SU-DHL-6 (cell line): ENCODE results near the gene CLEC18C.
"Not testable (repeated sequence)": the region's sequence is repeated elsewhere in the genome, so short reads cannot be mapped to it uniquely, and the experiment has no call there.

Experiments used
- EZH2phosphoT487 ChIP-seq: fragments of 200-600 bp; sonication (generic), shearing (Covaris generic); conservative IDR thresholded peaks from 2 replicates; pipeline ENCODE4 v1.6.1; 2018; ENCODE audit warnings: mild to moderate bottlenecking, antibody characterized with exemption, low read length, moderate library complexity, mixed read lengths
- TF ChIP-seq, protein P1 (sequence below): fragments of 200-600 bp; sonication (generic); IDR thresholded peaks from one replicate; pipeline ENCODE4 v1.5.1; 2017; ENCODE audit warnings: antibody characterized with exemption, mild to moderate bottlenecking, low read length, moderate library complexity; ENCODE audit not compliant: insufficient read depth, poor library complexity, severe bottlenecking

DNA sequence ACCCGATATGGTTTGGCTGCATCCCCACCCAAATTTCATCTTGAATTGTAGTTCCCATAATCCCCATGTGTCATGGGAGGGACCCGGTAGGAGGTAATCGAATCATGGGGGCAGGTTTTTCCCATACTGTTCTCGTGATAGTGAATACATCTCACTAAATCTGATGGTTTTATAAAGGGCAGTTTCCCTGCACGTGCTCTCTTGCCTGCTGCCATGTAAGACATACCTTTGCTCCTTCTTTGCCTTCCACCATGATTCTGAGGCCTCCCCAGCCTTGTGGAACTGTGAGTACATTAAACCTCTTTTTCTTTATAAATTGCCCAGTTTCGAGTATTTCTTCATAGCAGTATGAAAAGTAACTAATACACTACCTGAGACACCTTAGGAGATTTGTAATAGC lies 32.8 kb downstream of the CLEC18C start:
- TF ChIP-seq, protein P1, sequence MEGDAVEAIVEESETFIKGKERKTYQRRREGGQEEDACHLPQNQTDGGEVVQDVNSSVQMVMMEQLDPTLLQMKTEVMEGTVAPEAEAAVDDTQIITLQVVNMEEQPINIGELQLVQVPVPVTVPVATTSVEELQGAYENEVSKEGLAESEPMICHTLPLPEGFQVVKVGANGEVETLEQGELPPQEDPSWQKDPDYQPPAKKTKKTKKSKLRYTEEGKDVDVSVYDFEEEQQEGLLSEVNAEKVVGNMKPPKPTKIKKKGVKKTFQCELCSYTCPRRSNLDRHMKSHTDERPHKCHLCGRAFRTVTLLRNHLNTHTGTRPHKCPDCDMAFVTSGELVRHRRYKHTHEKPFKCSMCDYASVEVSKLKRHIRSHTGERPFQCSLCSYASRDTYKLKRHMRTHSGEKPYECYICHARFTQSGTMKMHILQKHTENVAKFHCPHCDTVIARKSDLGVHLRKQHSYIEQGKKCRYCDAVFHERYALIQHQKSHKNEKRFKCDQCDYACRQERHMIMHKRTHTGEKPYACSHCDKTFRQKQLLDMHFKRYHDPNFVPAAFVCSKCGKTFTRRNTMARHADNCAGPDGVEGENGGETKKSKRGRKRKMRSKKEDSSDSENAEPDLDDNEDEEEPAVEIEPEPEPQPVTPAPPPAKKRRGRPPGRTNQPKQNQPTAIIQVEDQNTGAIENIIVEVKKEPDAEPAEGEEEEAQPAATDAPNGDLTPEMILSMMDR, result not testable (repeated sequence)
- not testable (repeated sequence) for TF ChIP-seq EZH2phosphoT487
